HUES6 (cell line): ENCODE results near the gene BCAS3.
A peak's percentile ranks its signal among the peaks of the same experiment; 100 is the strongest.

Source experiments
- H3K27ac ChIP-seq: 2 replicates; pipeline ENCODE4 v1.7.0; 2013; ENCODE audit warnings: low read depth, mild to moderate bottlenecking, low read length, inconsistent platforms
- H3K27me3 ChIP-seq: 2 replicates; pipeline ENCODE4 v1.6.1; 2013; ENCODE audit warnings: low read length; ENCODE audit not compliant: control insufficient read depth, insufficient read depth
- H3K36me3 ChIP-seq: 2 replicates; pipeline ENCODE4 v1.6.1; 2013; ENCODE audit warnings: low read length; ENCODE audit not compliant: control insufficient read depth, insufficient read depth
- H3K4me1 ChIP-seq: 2 replicates; pipeline ENCODE4 v1.6.1; 2013; ENCODE audit warnings: low read length; ENCODE audit not compliant: control insufficient read depth, insufficient read depth
- H3K4me3 ChIP-seq: 2 replicates; pipeline ENCODE4 v1.5.1; 2013; ENCODE audit warnings: low read depth, low read length
- H3K9ac ChIP-seq: one replicate; pipeline ENCODE4 v1.6.1; 2013; ENCODE audit warnings: mild to moderate bottlenecking, low read length
- H3K9me3 ChIP-seq: 2 replicates; pipeline ENCODE4 v1.6.1; 2013; ENCODE audit warnings: low read depth, low read length; ENCODE audit not compliant: control insufficient read depth, insufficient read depth

The BCAS3 gene

DNA sequence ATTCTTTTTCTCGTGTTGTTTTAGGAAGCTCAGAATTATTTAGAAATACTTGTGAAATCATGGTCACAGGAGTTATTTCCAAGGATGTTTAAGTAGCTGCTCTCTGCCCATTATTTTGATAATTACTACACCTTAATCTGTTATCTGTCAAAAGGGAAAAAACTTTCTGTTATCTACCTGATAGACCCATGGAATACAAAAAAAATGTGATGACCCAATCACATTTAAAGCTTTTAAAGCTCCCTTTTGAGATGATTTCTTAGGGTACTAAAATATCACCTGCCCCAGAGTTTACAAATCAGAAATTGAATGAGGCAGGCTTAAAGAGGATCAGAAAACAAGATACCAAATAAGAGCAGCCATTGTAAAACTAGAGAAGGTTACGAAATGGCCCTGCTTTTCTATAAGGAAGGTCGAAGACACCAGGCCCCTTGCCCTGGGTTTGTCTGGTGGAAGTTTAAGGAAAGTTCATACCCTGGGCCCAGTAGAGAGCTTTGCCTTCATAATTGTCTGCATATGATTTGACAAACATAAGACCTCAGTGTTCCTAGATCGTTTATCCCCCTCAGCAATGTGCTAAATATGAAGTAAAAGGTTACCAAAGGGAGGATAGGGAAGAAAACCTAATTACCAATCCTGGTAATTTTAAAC lies 572.1 kb downstream of the BCAS3 start:
- Histone ChIP-seq H3K9ac (no peak overlapping the region), H3K4me1 (peaks cover 35% of the 10 kb centered on the region), H3K4me3 (no peak overlapping the region), H3K9me3 (no peaks in the 10 kb centered on the region), H3K36me3 (no peaks in the 10 kb centered on the region), H3K27me3 (no peaks in the 10 kb centered on the region), H3K27ac (no peak overlapping the region)

DNA sequence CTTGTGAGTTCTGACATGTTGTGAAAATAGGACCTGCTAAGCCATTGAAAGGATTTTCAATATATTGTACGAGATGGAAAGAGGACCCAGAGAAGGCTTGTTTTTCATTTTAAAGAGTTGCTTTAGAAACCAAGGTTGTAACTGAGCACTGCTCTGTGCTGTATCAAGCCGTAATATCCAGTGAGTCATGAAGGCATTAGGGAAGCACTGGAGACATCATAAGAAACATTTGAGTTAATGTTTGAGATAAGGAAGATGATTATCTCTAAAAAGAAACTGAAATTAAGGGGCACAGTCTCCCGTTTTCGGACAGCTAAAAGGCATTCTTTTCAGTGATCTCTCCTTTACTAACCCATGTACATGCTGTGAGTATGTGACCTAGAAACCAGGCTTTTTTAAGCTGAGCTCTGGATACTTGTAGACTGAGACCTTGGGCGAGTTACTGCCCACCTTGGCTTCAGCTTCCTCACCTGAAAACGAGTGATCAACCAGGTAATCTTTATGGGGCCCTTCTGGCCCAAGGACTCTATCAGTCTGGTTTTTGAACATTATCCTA lies 572.8 kb downstream of the BCAS3 start:
- Histone ChIP-seq H3K9me3 (no peaks in the 10 kb centered on the region), H3K4me1 (peaks cover 29% of the 10 kb centered on the region), H3K4me3 (no peak overlapping the region), H3K27me3 (no peaks in the 10 kb centered on the region), H3K27ac (no peak overlapping the region), H3K36me3 (no peaks in the 10 kb centered on the region), H3K9ac (no peak overlapping the region)

- Histone ChIP-seq H3K36me3 (no peaks in the 10 kb centered on the region), H3K9me3 (no peaks in the 10 kb centered on the region), H3K27ac (no peak overlapping the region), H3K4me3 (no peak overlapping the region), H3K4me1 (peaks cover 16% of the 10 kb centered on the region), H3K9ac (no peak overlapping the region), H3K27me3 (no peaks in the 10 kb centered on the region)
Measured at GRCh38 chr17:61251939-61252865, 574.6 kb downstream of the BCAS3 start.

DNA sequence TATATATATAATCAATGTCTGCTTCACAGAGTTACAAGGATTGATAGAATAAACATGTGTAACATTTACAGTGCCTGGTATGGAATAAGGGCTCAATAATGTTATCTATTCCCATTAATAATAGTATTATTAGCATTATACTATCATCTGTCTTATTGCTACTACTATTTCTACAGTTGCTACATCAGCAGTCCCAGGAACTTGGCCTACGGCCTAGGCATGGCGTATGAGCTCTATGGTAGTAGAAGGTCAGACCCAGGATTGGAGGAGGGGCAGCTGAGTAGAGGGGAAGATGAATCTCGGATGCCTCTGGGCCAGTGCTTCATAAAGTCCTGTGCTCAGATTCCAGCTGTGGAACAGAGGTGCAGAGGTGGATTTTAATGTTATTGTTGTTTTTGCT lies 575.7 kb downstream of the BCAS3 start:
- Histone ChIP-seq H3K4me1 (peaks cover 16% of the 10 kb centered on the region), H3K27me3 (no peaks in the 10 kb centered on the region), H3K9ac (no peak overlapping the region), H3K27ac (no peak overlapping the region), H3K9me3 (no peaks in the 10 kb centered on the region), H3K4me3 (no peak overlapping the region), H3K36me3 (no peaks in the 10 kb centered on the region)

DNA sequence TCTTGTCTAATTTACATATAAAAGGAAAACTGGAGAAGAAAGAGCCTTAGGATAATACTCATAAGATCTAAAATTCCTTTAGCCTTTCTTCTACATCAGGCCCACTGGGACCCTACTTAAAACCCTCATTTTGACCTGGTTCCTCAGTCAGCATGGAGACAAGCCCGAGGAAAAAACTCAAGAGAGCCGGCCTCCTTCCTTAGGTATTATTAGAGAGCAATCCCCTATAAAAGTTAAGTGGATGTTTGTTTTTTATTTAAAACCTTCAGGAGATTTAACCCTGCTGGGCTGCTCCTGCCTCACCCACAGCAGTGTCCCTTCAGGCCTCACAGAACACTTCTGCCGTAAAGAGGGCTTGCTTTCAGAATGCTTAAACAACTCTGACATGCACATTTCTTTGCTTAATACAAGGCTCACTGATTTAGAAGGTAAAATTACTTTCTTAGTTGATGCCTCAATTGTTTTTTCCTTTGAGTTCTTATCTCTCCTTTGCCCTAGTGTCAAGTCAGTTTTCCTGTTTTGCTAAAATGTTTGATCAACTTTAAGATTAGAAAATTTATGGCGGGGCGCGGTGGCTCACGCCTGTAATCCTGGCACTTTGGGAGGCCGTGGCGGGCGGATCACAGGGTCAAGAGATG lies 576.4 kb downstream of the BCAS3 start:
- Histone ChIP-seq H3K4me3 (no peak overlapping the region), H3K27ac (0 out of 2 replicates have a peak overlapping the region, but pooled peaks have one; percentile 22), H3K27me3 (no peaks in the 10 kb centered on the region), H3K36me3 (no peaks in the 10 kb centered on the region), H3K4me1 (peaks cover 16% of the 10 kb centered on the region), H3K9ac (no peak overlapping the region), H3K9me3 (no peaks in the 10 kb centered on the region)

GRCh38 chr17:61254904-61255303 lies 577.3 kb downstream of the BCAS3 start:
- Histone ChIP-seq H3K4me1 (peaks cover 16% of the 10 kb centered on the region), H3K4me3 (no peak overlapping the region), H3K9me3 (no peaks in the 10 kb centered on the region), H3K27ac (no peak overlapping the region), H3K27me3 (no peaks in the 10 kb centered on the region), H3K9ac (no peak overlapping the region), H3K36me3 (no peaks in the 10 kb centered on the region)

DNA sequence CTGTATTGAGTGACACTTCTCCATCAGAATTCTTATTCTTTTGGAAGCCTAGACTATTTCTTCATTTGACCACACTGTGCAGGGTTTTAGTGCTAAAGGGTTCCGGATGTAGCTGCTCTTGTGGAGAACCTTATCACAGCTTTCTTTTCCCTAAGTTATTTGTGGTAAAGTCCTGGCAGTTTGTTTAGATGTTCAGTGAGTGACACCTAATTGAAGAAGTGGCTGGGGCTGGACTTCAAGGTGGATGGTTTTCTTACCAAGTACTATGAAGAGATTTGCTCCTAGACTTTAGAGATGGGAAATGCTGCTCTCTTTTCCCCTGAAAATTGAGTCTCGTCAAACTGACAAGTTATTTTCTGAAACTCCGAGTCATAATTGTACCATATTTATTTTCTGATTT lies 578.0 kb downstream of the BCAS3 start:
- no peaks in the 10 kb centered on the region for H3K27me3 ChIP-seq
- H3K27ac ChIP-seq, result no peak overlapping the region
- H3K4me1 ChIP-seq, result peaks cover 19% of the 10 kb centered on the region
- no peak overlapping the region for H3K4me3 ChIP-seq
- H3K9me3 ChIP-seq, result no peaks in the 10 kb centered on the region
- no peak overlapping the region for H3K9ac ChIP-seq
- no peaks in the 10 kb centered on the region for H3K36me3 ChIP-seq

DNA sequence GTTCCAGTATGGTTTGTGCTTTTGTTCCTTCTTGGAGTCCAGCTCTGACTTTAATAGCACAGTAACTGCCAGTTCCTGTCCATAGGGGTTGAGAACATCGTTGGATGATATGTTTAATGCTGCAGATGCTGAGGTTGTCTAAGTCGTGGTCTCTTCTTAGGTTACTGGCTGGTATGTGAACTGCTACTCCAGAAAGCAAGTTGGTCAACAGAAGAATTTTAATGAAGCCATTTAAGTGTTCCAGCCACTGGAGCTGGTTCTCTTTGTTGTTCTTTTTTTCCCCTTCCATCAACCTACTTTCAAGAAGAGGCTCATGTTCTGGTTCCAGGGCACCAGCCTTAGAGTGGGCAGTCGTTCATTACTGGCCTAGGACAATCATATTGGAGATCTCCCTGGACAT lies 581.7 kb downstream of the BCAS3 start:
- no peaks in the 10 kb centered on the region for H3K36me3 ChIP-seq
- H3K9me3 ChIP-seq, result no peaks in the 10 kb centered on the region
- H3K27me3 ChIP-seq, result no peaks in the 10 kb centered on the region
- no peak overlapping the region for H3K27ac ChIP-seq
- no peak overlapping the region for H3K4me3 ChIP-seq
- peaks cover 7% of the 10 kb centered on the region; the same call in 1 of the 2 replicates for H3K4me1 ChIP-seq
- H3K9ac ChIP-seq, result no peak overlapping the region

- Histone ChIP-seq H3K27ac (no peak overlapping the region), H3K36me3 (no peaks in the 10 kb centered on the region), H3K4me3 (no peak overlapping the region), H3K9me3 (no peaks in the 10 kb centered on the region), H3K9ac (no peak overlapping the region), H3K4me1 (peaks cover 7% of the 10 kb centered on the region; the same call in 1 of the 2 replicates), H3K27me3 (no peaks in the 10 kb centered on the region)
Measured at GRCh38 chr17:61260071-61260797, 582.6 kb downstream of the BCAS3 start.

DNA sequence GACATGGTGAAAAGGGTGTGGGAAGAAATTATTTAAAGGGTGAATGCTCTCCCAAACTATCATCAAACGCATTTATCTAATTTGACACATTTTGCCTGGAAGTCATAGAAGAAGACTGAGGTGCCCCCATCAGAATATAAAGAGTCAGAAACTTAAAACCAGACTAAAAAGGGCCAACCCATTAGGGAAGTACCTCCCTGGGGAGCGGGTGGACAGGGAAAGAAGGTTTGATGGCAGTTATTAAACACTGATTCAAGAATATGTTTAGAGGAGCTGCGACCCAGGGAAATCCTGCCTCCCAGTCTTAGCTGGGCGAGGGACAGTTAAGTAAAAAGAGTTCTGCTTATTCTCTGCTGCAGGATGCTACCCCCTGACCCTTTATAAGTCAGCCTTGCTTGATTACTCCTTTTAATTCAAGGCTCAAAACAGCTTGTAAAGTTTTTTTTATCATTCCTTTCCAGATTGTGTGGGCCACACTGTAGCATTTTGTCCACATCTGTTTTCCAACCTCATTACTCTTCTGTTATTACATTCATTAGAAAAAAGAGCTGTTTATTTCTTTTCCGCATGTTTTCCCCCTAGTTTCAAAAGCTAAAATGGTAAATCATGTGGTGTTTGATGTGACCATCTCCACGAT lies 583.5 kb downstream of the BCAS3 start:
- Histone ChIP-seq H3K9me3 (no peaks in the 10 kb centered on the region), H3K9ac (no peak overlapping the region), H3K27me3 (no peaks in the 10 kb centered on the region), H3K4me3 (no peak overlapping the region), H3K4me1 (peaks cover 7% of the 10 kb centered on the region; the same call in 1 of the 2 replicates), H3K36me3 (no peaks in the 10 kb centered on the region), H3K27ac (no peak overlapping the region)
